GM18502 (cell line): ENCODE data around the gene SBF2.

Source experiments
- ATAC-seq: cut with Tn5 transposase; IDR thresholded peaks from one replicate; pipeline ENCODE4 v1.9.1; 2021; ENCODE audit warnings: mild to moderate bottlenecking; ENCODE audit not compliant: unreplicated experiment, poor library complexity

Gene SBF2

GRCh38 chr11:9838229-9838628 lies 455.8 kb downstream of the SBF2 start:
- ATAC-seq, result no peak

- no peak for ATAC-seq
These were observed 459.7 kb downstream of the SBF2 start for GRCh38 chr11:9834291-9834690.

GRCh38 chr11:9831122-9831521 lies 462.9 kb downstream of the SBF2 start:
- no peak for ATAC-seq

GRCh38 chr11:9827708-9828107 lies 466.3 kb downstream of the SBF2 start:
- ATAC-seq, result no peak

- no peak for ATAC-seq
These were observed 467.6 kb downstream of the SBF2 start for GRCh38 chr11:9826390-9826789.

- no peak for ATAC-seq
These were observed 468.1 kb downstream of the SBF2 start for GRCh38 chr11:9825895-9826294.

GRCh38 chr11:9825315-9825714 lies 468.7 kb downstream of the SBF2 start:
- no peak for ATAC-seq

- ATAC-seq, result no peak
These were observed 470.1 kb downstream of the SBF2 start for GRCh38 chr11:9823887-9824385.

- ATAC-seq, result no peak
These were observed 470.6 kb downstream of the SBF2 start for GRCh38 chr11:9823439-9823838.

- ATAC-seq, result no peak
These were observed 472.8 kb downstream of the SBF2 start for GRCh38 chr11:9821008-9821752.

GRCh38 chr11:9820260-9820659 lies 473.8 kb downstream of the SBF2 start:
- no peak for ATAC-seq

GRCh38 chr11:9817191-9817590 lies 476.8 kb downstream of the SBF2 start:
- ATAC-seq, result no peak

GRCh38 chr11:9815486-9816136 lies 478.4 kb downstream of the SBF2 start:
- no peak for ATAC-seq

- no peak for ATAC-seq
These were observed 479.9 kb downstream of the SBF2 start for GRCh38 chr11:9814108-9814507.

GRCh38 chr11:9808943-9809342 lies 485.1 kb downstream of the SBF2 start:
- no peak for ATAC-seq

GRCh38 chr11:9806946-9807687 lies 486.9 kb downstream of the SBF2 start:
- no peak for ATAC-seq

GRCh38 chr11:9804419-9804902 lies 489.6 kb downstream of the SBF2 start:
- no peak for ATAC-seq

GRCh38 chr11:9803685-9804418 lies 490.2 kb downstream of the SBF2 start:
- no peak for ATAC-seq

GRCh38 chr11:9802291-9802861 lies 491.6 kb downstream of the SBF2 start:
- ATAC-seq, result no peak

GRCh38 chr11:9799886-9800285 lies 494.1 kb downstream of the SBF2 start:
- no peak for ATAC-seq
